K562 (cell line): ENCODE data around the gene STX18.

Source experiments
- ZNF140 ChIP-seq: fragments of 250-450 bp; sonication (Bioruptor Pico); IDR thresholded peaks from 2 replicates; pipeline ENCODE4 v1.8.0; 2021; ENCODE audit warnings: moderate library complexity, mild to moderate bottlenecking, inconsistent platforms
- ZNF263 ChIP-seq: sonication (generic); formaldehyde crosslinking; IDR thresholded peaks from 2 replicates; pipeline ENCODE4 v1.8.0; 2022; ENCODE audit warnings: mild to moderate bottlenecking, missing genetic modification reagents, borderline replicate concordance
- TF ChIP-seq, protein P1 (sequence below): IDR thresholded peaks from 3 replicates; pipeline ENCODE4 v1.6.1; 2011; ENCODE audit warnings: borderline replicate concordance, mild to moderate bottlenecking; ENCODE audit not compliant: insufficient read length, insufficient read depth
- TF ChIP-seq, protein P2 (sequence below), 3 experiments: IDR thresholded peaks in 2 of 3; conservative IDR thresholded peaks in 1 of 3; 2 replicates each; pipeline ENCODE4 v1.5.1; 2011 to 2012; ENCODE audit warnings: low read length in 3 of 3, mild to moderate bottlenecking in 3 of 3, control low read depth in 2 of 3, improper control_type of control experiment in 1 of 3, inconsistent platforms in 1 of 3, low read depth in 1 of 3, mixed read lengths in 1 of 3, moderate library complexity in 1 of 3; ENCODE audit not compliant: insufficient read depth in 2 of 3
- TF ChIP-seq, protein P3 (sequence below): fragments of 250-450 bp; sonication (Bioruptor Pico); IDR thresholded peaks from 2 replicates; pipeline ENCODE4 v1.8.0; 2022; ENCODE audit warnings: inconsistent platforms, mild to moderate bottlenecking, moderate library complexity, borderline replicate concordance

DNA sequence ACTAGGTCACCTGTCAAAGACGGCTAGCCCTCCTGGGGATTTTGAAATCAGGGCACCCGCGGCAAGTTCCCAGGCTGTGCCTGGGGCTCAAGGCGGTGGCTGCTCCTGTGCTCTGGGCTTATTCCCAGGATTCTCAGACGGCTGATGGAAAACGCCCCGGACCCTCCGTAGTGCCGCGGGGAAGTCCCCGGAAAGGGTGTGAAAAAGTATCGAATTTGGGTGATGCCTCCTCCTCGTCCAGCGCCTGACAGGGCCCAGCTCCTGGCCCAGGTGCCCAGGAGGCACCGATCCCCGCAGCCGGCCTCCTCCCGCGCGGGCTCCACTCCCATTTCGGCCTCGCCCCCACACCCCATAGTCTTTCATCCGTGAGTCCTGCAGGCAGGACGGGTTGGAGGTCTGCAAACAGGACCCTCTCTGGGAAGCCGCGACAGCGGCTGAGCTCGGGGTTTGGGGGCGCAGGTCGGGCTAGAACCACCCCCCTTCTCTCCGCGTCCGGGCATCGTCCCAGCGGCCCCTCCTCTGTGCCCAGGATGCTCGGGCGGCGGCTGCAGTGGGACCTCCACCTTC is 156.0 kb downstream of the STX18 start:
- TF ChIP-seq, protein P1, sequence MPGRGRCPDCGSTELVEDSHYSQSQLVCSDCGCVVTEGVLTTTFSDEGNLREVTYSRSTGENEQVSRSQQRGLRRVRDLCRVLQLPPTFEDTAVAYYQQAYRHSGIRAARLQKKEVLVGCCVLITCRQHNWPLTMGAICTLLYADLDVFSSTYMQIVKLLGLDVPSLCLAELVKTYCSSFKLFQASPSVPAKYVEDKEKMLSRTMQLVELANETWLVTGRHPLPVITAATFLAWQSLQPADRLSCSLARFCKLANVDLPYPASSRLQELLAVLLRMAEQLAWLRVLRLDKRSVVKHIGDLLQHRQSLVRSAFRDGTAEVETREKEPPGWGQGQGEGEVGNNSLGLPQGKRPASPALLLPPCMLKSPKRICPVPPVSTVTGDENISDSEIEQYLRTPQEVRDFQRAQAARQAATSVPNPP: no peak
- TF ChIP-seq, protein P2, sequence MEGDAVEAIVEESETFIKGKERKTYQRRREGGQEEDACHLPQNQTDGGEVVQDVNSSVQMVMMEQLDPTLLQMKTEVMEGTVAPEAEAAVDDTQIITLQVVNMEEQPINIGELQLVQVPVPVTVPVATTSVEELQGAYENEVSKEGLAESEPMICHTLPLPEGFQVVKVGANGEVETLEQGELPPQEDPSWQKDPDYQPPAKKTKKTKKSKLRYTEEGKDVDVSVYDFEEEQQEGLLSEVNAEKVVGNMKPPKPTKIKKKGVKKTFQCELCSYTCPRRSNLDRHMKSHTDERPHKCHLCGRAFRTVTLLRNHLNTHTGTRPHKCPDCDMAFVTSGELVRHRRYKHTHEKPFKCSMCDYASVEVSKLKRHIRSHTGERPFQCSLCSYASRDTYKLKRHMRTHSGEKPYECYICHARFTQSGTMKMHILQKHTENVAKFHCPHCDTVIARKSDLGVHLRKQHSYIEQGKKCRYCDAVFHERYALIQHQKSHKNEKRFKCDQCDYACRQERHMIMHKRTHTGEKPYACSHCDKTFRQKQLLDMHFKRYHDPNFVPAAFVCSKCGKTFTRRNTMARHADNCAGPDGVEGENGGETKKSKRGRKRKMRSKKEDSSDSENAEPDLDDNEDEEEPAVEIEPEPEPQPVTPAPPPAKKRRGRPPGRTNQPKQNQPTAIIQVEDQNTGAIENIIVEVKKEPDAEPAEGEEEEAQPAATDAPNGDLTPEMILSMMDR (IDR thresholded peaks at IDR 0.05 in 2 of 3, conservative IDR thresholded peaks at IDR 0.05 in 1 of 3; ENCODE audit: insufficient read depth in 2 of 3, low read depth in 1 of 3, low read length in 3 of 3): no peak
- TF ChIP-seq ZNF263 (CRISPR knock-in tag): no peak
- no peak for TF ChIP-seq ZNF140
- TF ChIP-seq, protein P3, sequence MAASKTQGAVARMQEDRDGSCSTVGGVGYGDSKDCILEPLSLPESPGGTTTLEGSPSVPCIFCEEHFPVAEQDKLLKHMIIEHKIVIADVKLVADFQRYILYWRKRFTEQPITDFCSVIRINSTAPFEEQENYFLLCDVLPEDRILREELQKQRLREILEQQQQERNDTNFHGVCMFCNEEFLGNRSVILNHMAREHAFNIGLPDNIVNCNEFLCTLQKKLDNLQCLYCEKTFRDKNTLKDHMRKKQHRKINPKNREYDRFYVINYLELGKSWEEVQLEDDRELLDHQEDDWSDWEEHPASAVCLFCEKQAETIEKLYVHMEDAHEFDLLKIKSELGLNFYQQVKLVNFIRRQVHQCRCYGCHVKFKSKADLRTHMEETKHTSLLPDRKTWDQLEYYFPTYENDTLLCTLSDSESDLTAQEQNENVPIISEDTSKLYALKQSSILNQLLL (CRISPR knock-in tag): no peak
